SIG-M5 treated with dmso at 0.1 percent for 504 hours (cell line): Measurements from ENCODE around the gene PRR11.
"Not testable (repeated sequence)": the region's sequence is repeated elsewhere in the genome, so short reads cannot be mapped to it uniquely, and the experiment has no call there.

Experiments
- DNase-seq: peaks from one replicate; lab custom pipeline; 2025; ENCODE audit not compliant: unreplicated experiment; lab: John Stamatoyannopoulos, UW

The PRR11 gene

DNA sequence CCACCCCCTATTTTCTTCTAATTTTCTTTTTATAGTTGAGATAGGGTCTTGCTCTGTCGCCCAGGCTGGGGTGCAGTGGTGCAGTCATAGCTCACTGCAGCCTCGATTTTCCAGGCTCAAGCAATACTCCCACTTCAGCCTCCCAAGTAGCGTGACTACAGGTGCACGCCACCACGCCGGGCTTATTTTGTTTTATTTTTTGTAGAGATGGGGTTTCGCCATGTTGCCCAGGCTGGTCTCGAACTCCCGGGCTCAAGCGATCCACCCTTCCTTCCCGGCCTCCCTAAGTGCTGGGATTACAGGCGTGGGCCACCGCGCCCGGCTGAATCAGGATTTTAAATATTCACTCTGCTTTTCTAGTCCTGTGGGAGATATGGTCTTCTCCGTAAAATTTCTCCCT, 63.8 kb downstream of the PRR11 start:
- no peak for DNase-seq

DNA sequence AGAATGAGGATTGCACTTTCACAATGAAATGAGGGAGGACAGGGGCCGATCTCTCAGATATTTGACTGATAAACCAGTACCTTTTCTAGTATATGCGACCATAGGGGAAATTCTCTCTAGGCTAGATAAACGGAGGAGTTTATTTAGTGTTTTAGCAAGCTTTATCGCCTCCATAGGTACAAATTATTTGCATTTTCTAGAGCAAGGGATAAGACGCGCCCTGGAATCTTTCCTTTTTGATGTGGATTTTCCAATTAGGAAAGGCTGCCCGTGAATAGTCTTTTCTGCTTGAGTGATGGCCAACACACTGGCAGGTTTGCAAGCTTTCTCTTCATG, 64.4 kb downstream of the PRR11 start:
- no peak for DNase-seq

DNA sequence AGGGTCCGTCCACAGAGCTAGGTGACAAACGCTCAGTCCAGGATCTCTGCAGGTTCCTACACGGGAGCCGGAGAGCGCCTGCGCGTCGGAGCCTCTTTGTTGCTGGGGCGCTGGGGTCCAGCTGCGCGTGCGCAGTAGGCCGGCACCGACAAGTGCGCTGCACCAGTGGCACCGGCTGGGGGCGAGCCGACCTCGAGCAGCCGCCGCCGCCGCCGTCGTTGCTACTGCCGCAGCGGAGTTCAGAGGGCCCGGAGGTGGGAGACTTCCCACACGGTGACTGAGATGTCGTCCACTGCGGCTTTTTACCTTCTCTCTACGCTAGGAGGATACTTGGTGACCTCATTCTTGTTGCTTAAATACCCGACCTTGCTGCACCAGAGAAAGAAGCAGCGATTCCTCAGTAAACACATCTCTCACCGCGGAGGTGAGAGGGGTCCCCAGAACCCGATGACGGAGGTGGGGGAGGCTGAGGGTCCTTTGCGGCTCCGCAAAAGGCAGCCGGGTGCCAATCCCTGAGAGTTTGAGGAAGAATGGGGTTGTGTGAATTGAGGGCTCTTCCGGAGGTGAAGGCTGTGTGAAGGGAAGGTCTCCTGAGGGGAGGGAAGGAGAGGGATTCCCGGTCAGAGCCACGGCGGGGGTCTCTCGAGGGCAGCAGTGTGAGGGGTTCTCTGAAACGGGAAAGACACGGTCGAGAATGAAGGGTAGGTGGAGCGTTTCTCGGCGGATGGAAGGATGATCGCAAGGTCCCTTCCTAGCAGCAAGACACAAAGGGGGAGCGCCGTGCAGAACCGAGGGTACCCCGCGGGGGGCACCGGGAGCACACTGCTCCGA, 65.0 kb downstream of the PRR11 start, which contains the start of gene GDPD1:
Gene GDPD1 (plus strand): TSS at position 184 of the 831 bp plus-strand sequence. CDS start 99 bp downstream, at position 283.
- DNase-seq: peak; percentile 98

- no peak for DNase-seq
Measured at GRCh38 chr17:59221159-59221847, 65.8 kb downstream of the PRR11 start.

DNA sequence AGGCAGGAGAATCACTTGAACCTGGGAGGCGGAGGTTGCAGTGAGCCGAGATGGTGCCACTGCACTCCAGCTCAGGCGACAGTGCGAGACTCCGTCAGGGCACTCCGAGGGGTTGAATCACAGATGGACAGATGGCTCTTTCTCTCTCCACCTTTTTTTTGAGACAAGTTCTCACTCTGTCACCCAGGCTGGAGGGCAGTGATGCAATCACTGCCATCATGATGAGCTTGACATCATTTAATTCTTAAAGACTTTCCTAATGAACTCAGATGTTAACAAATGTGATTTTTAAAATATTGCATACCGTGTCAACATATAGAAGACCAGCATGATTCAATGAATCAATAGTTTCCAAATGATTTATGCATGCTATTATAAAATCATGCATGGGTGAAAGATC, 68.3 kb downstream of the PRR11 start:
- no peak for DNase-seq

- DNase-seq: not testable (repeated sequence)
Measured at GRCh38 chr17:59228588-59228987, 73.0 kb downstream of the PRR11 start.

GRCh38 chr17:59230764-59231163, 75.2 kb downstream of the PRR11 start:
- DNase-seq: no peak

GRCh38 chr17:59234631-59235030, 79.1 kb downstream of the PRR11 start:
- no peak for DNase-seq

- DNase-seq: no peak
Measured at GRCh38 chr17:59238906-59239305, 83.4 kb downstream of the PRR11 start.

GRCh38 chr17:59244081-59244480, 88.5 kb downstream of the PRR11 start:
- DNase-seq: no peak
